H9 (cell line): ENCODE data around the gene SCO2. TPM values are rescaled to one million over a fixed set of nuclear protein-coding genes. Genes with fewer than 3 reads are reported as not detected.

Experiments used
- DNase-seq: peaks from one replicate; pipeline ENCODE4 v3.0.0-alpha.2; 2017
- H2AFZ ChIP-seq: one replicate; pipeline ENCODE4 v1.6.1; 2013; ENCODE audit warnings: mild to moderate bottlenecking, low read length, control low read depth, moderate library complexity
- H2AK5ac ChIP-seq: 2 replicates; pipeline ENCODE4 v1.6.1; 2013; ENCODE audit warnings: low read length, control low read depth, mixed read lengths; ENCODE audit not compliant: insufficient read length
- H2BK120ac ChIP-seq: one replicate; pipeline ENCODE4 v1.6.1; 2013; ENCODE audit warnings: low read depth, mild to moderate bottlenecking, low read length, control low read depth, inconsistent platforms; ENCODE audit not compliant: poor library complexity, severe bottlenecking
- H2BK12ac ChIP-seq: 2 replicates; pipeline ENCODE4 v1.6.1; 2013; ENCODE audit warnings: low read length, control low read depth, mixed read lengths, low read depth; ENCODE audit not compliant: insufficient read length
- H2BK15ac ChIP-seq: 2 replicates; pipeline ENCODE4 v1.6.1; 2013; ENCODE audit warnings: low read depth, low read length, control low read depth
- H2BK20ac ChIP-seq: one replicate; pipeline ENCODE4 v1.6.1; 2013; ENCODE audit warnings: low read depth, mild to moderate bottlenecking, low read length, control low read depth, inconsistent platforms; ENCODE audit not compliant: poor library complexity, severe bottlenecking
- H2BK5ac ChIP-seq: 2 replicates; pipeline ENCODE4 v1.6.1; 2013; ENCODE audit warnings: low read length, control low read depth, mixed read lengths; ENCODE audit not compliant: insufficient read length
- H3K14ac ChIP-seq: 2 replicates; pipeline ENCODE4 v1.6.1; 2013; ENCODE audit warnings: low read length, control low read depth; ENCODE audit not compliant: insufficient read depth
- H3K18ac ChIP-seq: 2 replicates; pipeline ENCODE4 v1.6.1; 2013; ENCODE audit warnings: low read depth, mild to moderate bottlenecking, mixed read lengths, low read length, control low read depth; ENCODE audit not compliant: insufficient read length
- H3K23ac ChIP-seq: 2 replicates; pipeline ENCODE4 v1.6.1; 2013; ENCODE audit warnings: low read length, control low read depth, mixed read lengths, low read depth; ENCODE audit not compliant: insufficient read length
- H3K23me2 ChIP-seq: 2 replicates; pipeline ENCODE4 v1.6.1; 2013; ENCODE audit warnings: low read depth, mild to moderate bottlenecking, mixed read lengths, low read length, control low read depth; ENCODE audit not compliant: insufficient read length, poor library complexity, severe bottlenecking
- H3K27ac ChIP-seq: 2 replicates; pipeline ENCODE4 v1.5.1; 2013; ENCODE audit warnings: low read length, control low read depth, mixed read lengths, low read depth; ENCODE audit not compliant: insufficient read length
- H3K27me3 ChIP-seq: 2 replicates; pipeline ENCODE4 v1.6.1; 2013; ENCODE audit warnings: low read length, control low read depth, inconsistent platforms; ENCODE audit not compliant: insufficient read depth
- H3K4ac ChIP-seq: 2 replicates; pipeline ENCODE4 v1.6.1; 2013; ENCODE audit warnings: low read depth, mild to moderate bottlenecking, control low read depth, inconsistent platforms, low read length, moderate library complexity
- H3K4me1 ChIP-seq: 2 replicates; pipeline ENCODE4 v1.6.1; 2013; ENCODE audit warnings: low read length, control low read depth, inconsistent platforms; ENCODE audit not compliant: insufficient read depth
- H3K4me2 ChIP-seq: 2 replicates; pipeline ENCODE4 v1.6.1; 2013; ENCODE audit warnings: low read length, control low read depth, mixed read lengths; ENCODE audit not compliant: insufficient read length, insufficient read depth
- H3K56ac ChIP-seq: 2 replicates; pipeline ENCODE4 v1.6.1; 2013; ENCODE audit warnings: low read depth, mild to moderate bottlenecking, mixed read lengths, low read length, control low read depth; ENCODE audit not compliant: insufficient read length
- H3K79me1 ChIP-seq: 2 replicates; pipeline ENCODE4 v1.6.1; 2013; ENCODE audit warnings: low read depth, mild to moderate bottlenecking, moderate library complexity, low read length, control low read depth, inconsistent platforms; ENCODE audit not compliant: insufficient read depth, poor library complexity, severe bottlenecking
- H3K79me2 ChIP-seq: 2 replicates; pipeline ENCODE4 v1.6.1; 2013; ENCODE audit warnings: low read length, control low read depth, inconsistent platforms; ENCODE audit not compliant: insufficient read depth
- H3K9ac ChIP-seq: 2 replicates; pipeline ENCODE4 v1.6.1; 2013; ENCODE audit warnings: low read length, control low read depth, mixed read lengths; ENCODE audit not compliant: insufficient read length; ENCODE audit errors: extremely low read depth
- H3K9me3 ChIP-seq: one replicate; pipeline ENCODE4 v1.6.1; 2013; ENCODE audit warnings: low read depth, low read length, inconsistent platforms; ENCODE audit not compliant: control insufficient read depth
- H3T11ph ChIP-seq: one replicate; pipeline ENCODE4 v1.6.1; 2013; ENCODE audit warnings: mild to moderate bottlenecking, low read length, control low read depth, inconsistent platforms
- H4K20me1 ChIP-seq: one replicate; pipeline ENCODE4 v1.6.1; 2013; ENCODE audit not compliant: control insufficient read depth, insufficient read length, insufficient read depth
- H4K5ac ChIP-seq: 2 replicates; pipeline ENCODE4 v1.6.1; 2013; ENCODE audit warnings: low read depth, mild to moderate bottlenecking, mixed read lengths, low read length, control low read depth; ENCODE audit not compliant: insufficient read length
- H4K8ac ChIP-seq: replicated peaks from 2 replicates; pipeline ENCODE4 v1.6.1; 2013; ENCODE audit warnings: low read length, control low read depth, mixed read lengths, low read depth; ENCODE audit not compliant: insufficient read length
- H4K91ac ChIP-seq: 2 replicates; pipeline ENCODE4 v1.6.1; 2013; ENCODE audit warnings: low read depth, mild to moderate bottlenecking, moderate library complexity, mixed read lengths, low read length, control low read depth; ENCODE audit not compliant: insufficient read length
- H3K27ac Mint-ChIP-seq, 3 experiments: 2 replicates in 2 of 3; 3 replicates in 1 of 3; pipeline ENCODE4 v1.8.0; 2020 to 2021; ENCODE audit warnings: mixed read lengths in 3 of 3, mild to moderate bottlenecking in 1 of 3, moderate library complexity in 1 of 3
- H3K27me3 Mint-ChIP-seq: 2 replicates; pipeline ENCODE4 v1.8.0; 2021; ENCODE audit warnings: low read depth, mild to moderate bottlenecking, moderate library complexity, mixed read lengths
- H3K36me3 Mint-ChIP-seq, 3 experiments: 2 replicates in 2 of 3; 3 replicates in 1 of 3; pipeline ENCODE4 v1.8.0; 2020 to 2021; ENCODE audit warnings: low read depth in 3 of 3, mixed read lengths in 3 of 3; ENCODE audit not compliant: insufficient read depth in 1 of 3
- H3K4me1 Mint-ChIP-seq, 2 experiments: 2 replicates each; pipeline ENCODE4 v1.8.0; 2020; ENCODE audit warnings: mixed read lengths in 2 of 2
- H3K4me3 Mint-ChIP-seq, 2 experiments: 2 replicates in 1 of 2; 3 replicates in 1 of 2; pipeline ENCODE4 v1.8.0; 2020 to 2021; ENCODE audit warnings: mild to moderate bottlenecking in 2 of 2, mixed read lengths in 2 of 2, moderate library complexity in 1 of 2
- H3K9me3 Mint-ChIP-seq, 2 experiments: 2 replicates in 1 of 2; 3 replicates in 1 of 2; pipeline ENCODE4 v1.8.0; 2020; ENCODE audit warnings: mild to moderate bottlenecking in 2 of 2, mixed read lengths in 2 of 2, moderate library complexity in 1 of 2
- WGBS: extraction: QIAGEN DNeasy Blood & Tissue Kit; methylation state at CpG from one replicate; pipeline ENCODE4 v1.1.7; 2013; ENCODE audit warnings: missing lambda C conversion rate, low lambda C conversion rate, mixed read lengths; ENCODE audit not compliant: insufficient read length; ENCODE audit errors: extremely low coverage; 5-methylcytosine and 5-hydroxymethylcytosine counted together
- total RNA-seq: library from RNA; stranded (reverse); gene quantifications from 2 replicates; pipeline ENCODE4 v1.2.1, GENCODE V29; 2021
- TF ChIP-seq, protein P1 (sequence below): fragments of 200-600 bp; sonication (generic); conservative IDR thresholded peaks from 3 replicates; pipeline ENCODE4 v1.8.0; 2021; ENCODE audit warnings: antibody characterized with exemption, mild to moderate bottlenecking

The SCO2 gene
- total RNA-seq, 1 experiment from 2014 or later, result 3.3 TPM

GRCh38 chr22:50564289-50564688 is 38.9 kb upstream of the SCO2 start:
- Mint-ChIP-seq H3K27me3 (peaks cover 37% of the 10 kb centered on the region), H3K36me3 (peaks cover 1 to 17% (median 14%) of the 10 kb centered on the region in 3 experiments; a peak in 6 of 7 replicates), H3K27ac (no peak overlapping the region), H3K4me1 (peaks cover 9 to 10% of the 10 kb centered on the region in 2 experiments), H3K9me3 (no peaks in the 10 kb centered on the region), H3K4me3 (peak overlapping the region in 1 of 2 experiments; percentile 8; a peak in 3 of 5 replicates)
- H3K79me2 ChIP-seq, result no peaks in the 10 kb centered on the region
- H3K27ac ChIP-seq, result no peak overlapping the region
- no peak overlapping the region for H3K4me2 ChIP-seq
- H3K23ac ChIP-seq, result no peak overlapping the region
- no peak overlapping the region for H2AFZ ChIP-seq
- no peaks in the 10 kb centered on the region for H3K9me3 ChIP-seq
- no peaks in the 10 kb centered on the region for H3K23me2 ChIP-seq
- no peak overlapping the region for H2BK120ac ChIP-seq
- no peak overlapping the region for H2BK5ac ChIP-seq
- H3K14ac ChIP-seq, result no peak overlapping the region
- no peak overlapping the region for H3K4ac ChIP-seq
- no peak overlapping the region for H2BK12ac ChIP-seq
- H4K20me1 ChIP-seq, result no peaks in the 10 kb centered on the region
- H2BK15ac ChIP-seq, result no peak overlapping the region
- TF ChIP-seq, protein P1, sequence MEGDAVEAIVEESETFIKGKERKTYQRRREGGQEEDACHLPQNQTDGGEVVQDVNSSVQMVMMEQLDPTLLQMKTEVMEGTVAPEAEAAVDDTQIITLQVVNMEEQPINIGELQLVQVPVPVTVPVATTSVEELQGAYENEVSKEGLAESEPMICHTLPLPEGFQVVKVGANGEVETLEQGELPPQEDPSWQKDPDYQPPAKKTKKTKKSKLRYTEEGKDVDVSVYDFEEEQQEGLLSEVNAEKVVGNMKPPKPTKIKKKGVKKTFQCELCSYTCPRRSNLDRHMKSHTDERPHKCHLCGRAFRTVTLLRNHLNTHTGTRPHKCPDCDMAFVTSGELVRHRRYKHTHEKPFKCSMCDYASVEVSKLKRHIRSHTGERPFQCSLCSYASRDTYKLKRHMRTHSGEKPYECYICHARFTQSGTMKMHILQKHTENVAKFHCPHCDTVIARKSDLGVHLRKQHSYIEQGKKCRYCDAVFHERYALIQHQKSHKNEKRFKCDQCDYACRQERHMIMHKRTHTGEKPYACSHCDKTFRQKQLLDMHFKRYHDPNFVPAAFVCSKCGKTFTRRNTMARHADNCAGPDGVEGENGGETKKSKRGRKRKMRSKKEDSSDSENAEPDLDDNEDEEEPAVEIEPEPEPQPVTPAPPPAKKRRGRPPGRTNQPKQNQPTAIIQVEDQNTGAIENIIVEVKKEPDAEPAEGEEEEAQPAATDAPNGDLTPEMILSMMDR, result no peak
- no peak overlapping the region for H3K56ac ChIP-seq
- H4K5ac ChIP-seq, result no peak overlapping the region
- no peak overlapping the region for H2AK5ac ChIP-seq
- H3K18ac ChIP-seq, result no peak overlapping the region
- no peak overlapping the region for H2BK20ac ChIP-seq
- no CpG with 5 or more reads among the region's 11 CpGs for WGBS
- no peak overlapping the region for H4K91ac ChIP-seq
- no peaks in the 10 kb centered on the region for H3K79me1 ChIP-seq
- H4K8ac ChIP-seq, result no peak overlapping the region
- H3K9ac ChIP-seq, result no peak overlapping the region
- no peak overlapping the region for H3T11ph ChIP-seq
- DNase-seq, result no peak
- no peaks in the 10 kb centered on the region for H3K4me1 ChIP-seq
- no peaks in the 10 kb centered on the region for H3K27me3 ChIP-seq
